ENCODE results near the gene CNNM1. TPM values are rescaled to one million over a fixed set of nuclear protein-coding genes. Genes with fewer than 3 reads are reported as not detected.

CNNM1 gene
- total and polyA plus RNA-seq, 2 donors from 2014 or later = 0.49 to 0.85 TPM

- no peak for DNase-seq
- Histone ChIP-seq H3K27ac (ENCODE audit: low read depth in 2 of 2, low read length in 2 of 2) (peak overlapping the region; percentile 56 to 68), H3K27me3 (ENCODE audit: control insufficient read depth, insufficient read depth, low read length) (no peaks in the 10 kb centered on the region), H3K4me3 (ENCODE audit: low read length in 3 of 3) (peak overlapping the region in 2 of 3 donors; percentile 49 to 98), H3K9me3 (ENCODE audit: control insufficient read depth in 2 of 3, insufficient read depth in 1 of 3, low read length in 3 of 3) (no peaks in the 10 kb centered on the region), H3K4me1 (ENCODE audit: control insufficient read depth in 2 of 3, insufficient read depth in 2 of 3, low read depth in 1 of 3, low read length in 3 of 3) (peaks cover 0 to 29% (median 14%) of the 10 kb centered on the region in 3 donors), H3K36me3 (ENCODE audit: control insufficient read depth in 2 of 3, insufficient read depth in 3 of 3, low read length in 3 of 3) (peaks cover 2 to 17% (median 4%) of the 10 kb centered on the region in 3 donors), H3K9ac (ENCODE audit: low read length in 3 of 3) (peak overlapping the region in 1 of 3 donors; percentile 43)
- intact Hi-C loops (cut with DNase I) = loop anchor here (10.0 kb wide), 1 partner anchor 187 kb away; no protein-coding TSS in a partner anchor
- FAIRE-seq = no peak
- TF ChIP-seq CTCF (IDR thresholded peaks at IDR 0.05; ENCODE audit: borderline replicate concordance, extremely low read depth, insufficient read depth) = no peak
Measured at GRCh38 chr10:99427566-99428190, 98.5 kb downstream of the CNNM1 start.

- intact Hi-C loops (cut with DNase I) = loop anchor here (10.0 kb wide), 1 partner anchor 185 kb away; no protein-coding TSS in a partner anchor
- no peaks in the 10 kb centered on the region for H3K27me3 ChIP-seq (ENCODE audit: control insufficient read depth, insufficient read depth, low read length)
- no peak for DNase-seq
- H3K9me3 ChIP-seq (ENCODE audit: control insufficient read depth in 2 of 3, insufficient read depth in 1 of 3, low read length in 3 of 3) = no peaks in the 10 kb centered on the region
- no peak for TF ChIP-seq CTCF (IDR thresholded peaks at IDR 0.05; ENCODE audit: borderline replicate concordance, extremely low read depth, insufficient read depth)
- no peak for FAIRE-seq
- H3K36me3 ChIP-seq (ENCODE audit: control insufficient read depth in 2 of 3, insufficient read depth in 3 of 3, low read length in 3 of 3) = peaks cover 2 to 15% (median 8%) of the 10 kb centered on the region in 3 donors
- peaks cover 0 to 27% (median 16%) of the 10 kb centered on the region in 3 donors for H3K4me1 ChIP-seq (ENCODE audit: control insufficient read depth in 2 of 3, insufficient read depth in 2 of 3, low read depth in 1 of 3, low read length in 3 of 3)
- H3K27ac ChIP-seq (ENCODE audit: low read depth in 2 of 2, low read length in 2 of 2) = peak overlapping the region; percentile 94 to 96
- H3K9ac ChIP-seq (ENCODE audit: low read length in 3 of 3) = peak overlapping the region; percentile 81 to 95 (median 94)
- H3K4me3 ChIP-seq (ENCODE audit: low read length in 3 of 3) = peak overlapping the region; percentile 69 to 98 (median 92)
Measured at GRCh38 chr10:99429517-99430095, 100.5 kb downstream of the CNNM1 start.

GRCh38 chr10:99430116-99430450 is 100.9 kb downstream of the CNNM1 start:
- Histone ChIP-seq H3K4me1 (ENCODE audit: control insufficient read depth in 2 of 3, insufficient read depth in 2 of 3, low read depth in 1 of 3, low read length in 3 of 3) (peaks cover 0 to 23% (median 16%) of the 10 kb centered on the region in 3 donors), H3K27me3 (ENCODE audit: control insufficient read depth, insufficient read depth, low read length) (no peaks in the 10 kb centered on the region), H3K9me3 (ENCODE audit: control insufficient read depth in 2 of 3, insufficient read depth in 1 of 3, low read length in 3 of 3) (no peaks in the 10 kb centered on the region), H3K36me3 (ENCODE audit: control insufficient read depth in 2 of 3, insufficient read depth in 3 of 3, low read length in 3 of 3) (peaks cover 2 to 11% (median 8%) of the 10 kb centered on the region in 3 donors), H3K27ac (ENCODE audit: low read depth in 2 of 2, low read length in 2 of 2) (peak overlapping the region; percentile 94 to 96), H3K4me3 (ENCODE audit: low read length in 3 of 3) (peak overlapping the region; percentile 69 to 98 (median 92)), H3K9ac (ENCODE audit: low read length in 3 of 3) (peak overlapping the region; percentile 81 to 95 (median 94))
- TF ChIP-seq CTCF (IDR thresholded peaks at IDR 0.05; ENCODE audit: borderline replicate concordance, extremely low read depth, insufficient read depth) = no peak
- DNase-seq (no peak), FAIRE-seq (no peak)
- intact Hi-C loops (cut with DNase I) = no loop called here

Data from kidney (tissue), 14 donors.